ENCODE data around the gene APOA5. TPM values are rescaled to one million over a fixed set of nuclear protein-coding genes. Genes with fewer than 3 reads are reported as not detected.
A peak's percentile ranks its signal among the peaks of the same experiment; 100 is the strongest.

APOA5 gene
- total and polyA plus RNA-seq, 2 of the 13 experiments (the other 11 are each of a cell fraction or from before 2014, with no cell fraction given), result 44.0 to 49.1 TPM

GRCh38 chr11:116837231-116838091 is 45.8 kb upstream of the APOA5 start, which contains the start of gene APOA1 (continued):
- no peak for TF ChIP-seq SUZ12 (IDR thresholded peaks at IDR 0.05; ENCODE audit: low read depth, low read length)
- no peak for TF ChIP-seq ZNF33A (CRISPR knock-in tag; IDR thresholded peaks at IDR 0.05; ENCODE audit: borderline replicate concordance)
- TF ChIP-seq HDAC2 (CRISPR knock-in tag; IDR thresholded peaks at IDR 0.05), result peak; percentile 88
- peak; percentile 92 for TF ChIP-seq NCOA2 (CRISPR knock-in tag; IDR thresholded peaks at IDR 0.05)
- peak; percentile 42; the same call in 1 of the 2 replicates for TF ChIP-seq CBFB (CRISPR knock-in tag; IDR thresholded peaks at IDR 0.05)
- TF ChIP-seq MAFK (conservative IDR thresholded peaks at IDR 0.05 in 1 of 2, IDR thresholded peaks at IDR 0.05 in 1 of 2; ENCODE audit: low read length in 2 of 2), result 0 out of 4 replicates have a peak, but pooled peaks of 1 of the 2 experiments have one; percentile 18
- TF ChIP-seq JARID2 (CRISPR knock-in tag; IDR thresholded peaks at IDR 0.05; ENCODE audit: insufficient replicate concordance), result no peak
- no peak for TF ChIP-seq SETDB1 (CRISPR knock-in tag; IDR thresholded peaks at IDR 0.05; ENCODE audit: borderline replicate concordance)
- peak; percentile 62; the same call in 1 of the 2 replicates for TF ChIP-seq EEA1 (CRISPR knock-in tag; IDR thresholded peaks at IDR 0.05; ENCODE audit: borderline replicate concordance)
- no peak; the same call in 1 of the 2 replicates for TF ChIP-seq AHDC1 (CRISPR knock-in tag; IDR thresholded peaks at IDR 0.05; ENCODE audit: borderline replicate concordance)
- TF ChIP-seq RORA (CRISPR knock-in tag; IDR thresholded peaks at IDR 0.05), result no peak
- no peak for TF ChIP-seq MTF2 (CRISPR knock-in tag; IDR thresholded peaks at IDR 0.05; ENCODE audit: borderline replicate concordance)
- peak; percentile 55 for TF ChIP-seq MYC (CRISPR knock-in tag; IDR thresholded peaks at IDR 0.05; ENCODE audit: borderline replicate concordance)
- TF ChIP-seq TAF1 (CRISPR knock-in tag; IDR thresholded peaks at IDR 0.05), result peak; percentile 96
- no peak for TF ChIP-seq FOXO4 (CRISPR knock-in tag; conservative IDR thresholded peaks at IDR 0.05)
- TF ChIP-seq, protein P1, sequence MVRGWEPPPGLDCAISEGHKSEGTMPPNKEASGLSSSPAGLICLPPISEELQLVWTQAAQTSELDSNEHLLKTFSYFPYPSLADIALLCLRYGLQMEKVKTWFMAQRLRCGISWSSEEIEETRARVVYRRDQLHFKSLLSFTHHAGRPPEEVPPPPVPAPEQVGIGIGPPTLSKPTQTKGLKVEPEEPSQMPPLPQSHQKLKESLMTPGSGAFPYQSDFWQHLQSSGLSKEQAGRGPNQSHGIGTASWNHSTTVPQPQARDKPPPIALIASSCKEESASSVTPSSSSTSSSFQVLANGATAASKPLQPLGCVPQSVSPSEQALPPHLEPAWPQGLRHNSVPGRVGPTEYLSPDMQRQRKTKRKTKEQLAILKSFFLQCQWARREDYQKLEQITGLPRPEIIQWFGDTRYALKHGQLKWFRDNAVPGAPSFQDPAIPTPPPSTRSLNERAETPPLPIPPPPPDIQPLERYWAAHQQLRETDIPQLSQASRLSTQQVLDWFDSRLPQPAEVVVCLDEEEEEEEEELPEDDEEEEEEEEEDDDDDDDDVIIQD (CRISPR knock-in tag; IDR thresholded peaks at IDR 0.05; ENCODE audit: low read depth), result no peak; the same call in 1 of the 2 replicates
- TF ChIP-seq, protein P2, sequence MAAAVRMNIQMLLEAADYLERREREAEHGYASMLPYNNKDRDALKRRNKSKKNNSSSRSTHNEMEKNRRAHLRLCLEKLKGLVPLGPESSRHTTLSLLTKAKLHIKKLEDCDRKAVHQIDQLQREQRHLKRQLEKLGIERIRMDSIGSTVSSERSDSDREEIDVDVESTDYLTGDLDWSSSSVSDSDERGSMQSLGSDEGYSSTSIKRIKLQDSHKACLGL (CRISPR knock-in tag; IDR thresholded peaks at IDR 0.05), result peak; percentile 60; the same call in 1 of the 2 replicates
- peak; percentile 85 for TF ChIP-seq KLF6 (CRISPR knock-in tag; IDR thresholded peaks at IDR 0.05)
- no peak for TF ChIP-seq FOXA1 (IDR thresholded peaks at IDR 0.05)
- peak; percentile 93 for TF ChIP-seq FOXA1 (CRISPR knock-in tag; IDR thresholded peaks at IDR 0.05)
- peak; percentile 68 for TF ChIP-seq FOSL2 (CRISPR knock-in tag; IDR thresholded peaks at IDR 0.05)

Measured in HepG2 (cell line).